ENCODE results near the gene APOL2. TPM values are rescaled to one million over a fixed set of nuclear protein-coding genes. Genes with fewer than 3 reads are reported as not detected.

The APOL2 gene
- total RNA-seq, 1 donor from 2014 or later: 38.3 TPM

GRCh38 chr22:36236388-36237319 is 2.7 kb downstream of the APOL2 start:
- intact Hi-C loops (cut with micrococcal nuclease): loop anchor here (5.0 kb wide), 1 partner anchor 39 kb away; no protein-coding TSS in a partner anchor
- DNase-seq (no peak), ATAC-seq (ENCODE audit: low read depth) (no peak)
- H3K4me1 Mint-ChIP-seq: peaks cover 65% of the 10 kb centered on the region
- no peaks in the 10 kb centered on the region for H3K9me3 Mint-ChIP-seq
- H3K27me3 Mint-ChIP-seq: no peaks in the 10 kb centered on the region
- ChIA-PET CTCF (no interaction called here), POLR2A (interaction anchor here (3.1 kb wide), 1 partner anchor 17 kb away, joined by 13 read pairs; the partner anchor contains the start of gene APOL1)
- H3K36me3 Mint-ChIP-seq (ENCODE audit: low read depth): peaks cover 58% of the 10 kb centered on the region
- no peak overlapping the region for H3K27ac Mint-ChIP-seq
- no peak overlapping the region for H3K4me3 Mint-ChIP-seq
- TF ChIP-seq CTCF (IDR thresholded peaks at IDR 0.05): no peak

DNA sequence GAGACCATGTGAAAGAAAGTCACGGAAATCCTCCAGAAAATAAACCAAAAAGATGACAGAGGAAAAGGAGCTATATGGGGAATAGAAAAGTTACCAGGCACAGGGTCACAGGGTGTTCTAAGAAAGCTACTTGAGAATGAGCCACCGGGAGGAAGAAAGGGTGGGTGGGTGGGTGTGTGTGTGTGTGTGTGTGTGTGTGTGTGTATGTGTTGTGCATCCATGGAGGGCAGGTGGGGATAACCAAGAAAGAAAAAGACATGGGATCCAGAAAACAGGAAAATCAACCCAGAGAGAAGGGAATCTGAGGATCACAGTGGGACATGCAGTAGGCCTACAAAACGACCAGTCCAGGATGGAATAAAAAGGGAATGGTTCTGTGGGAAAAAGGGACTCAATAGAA is 3.7 kb downstream of the APOL2 start:
- POLR2A ChIA-PET: no interaction called here
- Mint-ChIP-seq H3K27me3 (no peaks in the 10 kb centered on the region), H3K27ac (no peak overlapping the region), H3K4me3 (no peak overlapping the region), H3K9me3 (no peaks in the 10 kb centered on the region), H3K36me3 (ENCODE audit: low read depth) (peaks cover 67% of the 10 kb centered on the region), H3K4me1 (peaks cover 65% of the 10 kb centered on the region)
- DNase-seq (no peak), ATAC-seq (ENCODE audit: low read depth) (no peak)
- CTCF ChIA-PET: interaction anchor here (1.0 kb wide), 1 partner anchor 43 kb away, joined by 3 read pairs; no protein-coding TSS in a partner anchor
- no peak for TF ChIP-seq CTCF (IDR thresholded peaks at IDR 0.05)
- intact Hi-C loops (cut with micrococcal nuclease): loop anchor here (5.0 kb wide), 1 partner anchor 38 kb away; no protein-coding TSS in a partner anchor

- Mint-ChIP-seq H3K27ac (no peak overlapping the region), H3K27me3 (no peaks in the 10 kb centered on the region), H3K9me3 (no peaks in the 10 kb centered on the region), H3K36me3 (ENCODE audit: low read depth) (peaks cover 74% of the 10 kb centered on the region), H3K4me3 (no peak overlapping the region), H3K4me1 (peaks cover 61% of the 10 kb centered on the region)
- DNase-seq: no peak
- intact Hi-C loops (cut with micrococcal nuclease): loop anchor here (5.0 kb wide), 1 partner anchor 38 kb away; no protein-coding TSS in a partner anchor
- no peak for TF ChIP-seq CTCF (IDR thresholded peaks at IDR 0.05)
- ATAC-seq (ENCODE audit: low read depth): no peak
- CTCF ChIA-PET: interaction anchor here (1.0 kb wide), 1 partner anchor 43 kb away, joined by 3 read pairs; no protein-coding TSS in a partner anchor
- POLR2A ChIA-PET: no interaction called here
Measured at GRCh38 chr22:36234919-36235318, 4.4 kb downstream of the APOL2 start.

DNA sequence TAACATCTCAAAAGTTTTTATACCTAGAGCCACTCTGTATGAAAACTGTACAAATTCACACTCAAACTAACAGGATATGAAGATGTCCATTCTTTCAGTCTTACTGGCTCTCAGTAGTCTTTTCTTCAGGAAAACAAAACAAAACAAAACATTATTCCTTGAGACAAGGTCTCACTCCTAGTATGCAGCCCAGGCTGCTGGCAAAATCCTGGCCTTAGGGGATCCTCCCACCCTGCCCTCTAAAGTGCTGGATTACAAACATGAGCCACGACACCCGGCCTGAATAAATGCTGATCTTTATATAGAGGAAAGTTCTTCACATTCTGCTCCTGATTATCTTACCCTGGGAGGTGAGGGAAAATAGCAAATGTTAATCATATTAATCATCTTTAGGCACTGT is 5.1 kb downstream of the APOL2 start:
- no peak for DNase-seq
- Mint-ChIP-seq H3K9me3 (no peaks in the 10 kb centered on the region), H3K4me3 (no peak overlapping the region), H3K4me1 (peaks cover 54% of the 10 kb centered on the region), H3K36me3 (ENCODE audit: low read depth) (peaks cover 78% of the 10 kb centered on the region), H3K27me3 (no peaks in the 10 kb centered on the region), H3K27ac (no peak overlapping the region)
- no peak for ATAC-seq (ENCODE audit: low read depth)
- intact Hi-C loops (cut with micrococcal nuclease): no loop called here
- ChIA-PET CTCF (no interaction called here), POLR2A (no interaction called here)
- no peak for TF ChIP-seq CTCF (IDR thresholded peaks at IDR 0.05)

DNA sequence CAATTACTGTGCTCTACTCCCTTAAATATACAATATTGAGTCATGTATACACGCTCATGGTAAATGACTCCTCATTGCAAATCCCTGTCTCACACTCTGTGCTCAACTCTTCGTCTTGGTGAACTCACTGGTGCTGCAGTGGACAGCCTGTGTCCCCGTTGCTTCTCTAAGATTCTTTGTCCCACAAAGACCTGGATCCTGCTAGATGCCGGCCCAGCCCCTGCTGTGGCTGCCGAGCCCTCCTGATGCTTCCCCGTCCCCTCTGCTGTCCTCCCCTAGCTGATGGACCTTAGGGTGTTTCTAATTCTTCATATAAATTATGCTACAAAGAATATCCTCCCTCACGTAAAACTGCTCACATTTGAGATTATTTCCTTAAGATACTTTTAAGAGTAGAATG is 5.5 kb downstream of the APOL2 start:
- Mint-ChIP-seq H3K4me1 (peaks cover 50% of the 10 kb centered on the region), H3K27me3 (no peaks in the 10 kb centered on the region), H3K27ac (no peak overlapping the region), H3K9me3 (no peaks in the 10 kb centered on the region), H3K36me3 (ENCODE audit: low read depth) (peaks cover 79% of the 10 kb centered on the region), H3K4me3 (no peak overlapping the region)
- POLR2A ChIA-PET: no interaction called here
- no peak for TF ChIP-seq CTCF (IDR thresholded peaks at IDR 0.05)
- ATAC-seq (ENCODE audit: low read depth) (no peak), DNase-seq (no peak)
- CTCF ChIA-PET: no interaction called here
- intact Hi-C loops (cut with micrococcal nuclease): no loop called here

Measured in activated B cell treated with CpG ODN at 0.5 μM for 24 hours (primary cell).